DMS53 treated with DMSO at 0.1 percent for 48 hours (cell line): Measurements from ENCODE around the gene EPM2A.
"Not testable (repeated sequence)": the region's sequence is repeated elsewhere in the genome, so short reads cannot be mapped to it uniquely, and the experiment has no call there.

ENCODE experiments used
- DNase-seq: peaks from one replicate; lab custom pipeline; 2025; ENCODE audit not compliant: unreplicated experiment; lab: John Stamatoyannopoulos, UW

Gene EPM2A

GRCh38 chr6:145735356-145736165 is at the start of gene EPM2A:
TSS of gene EPM2A (minus strand) at chr6:145735520. CDS start at chr6:145735498, 22 bp downstream.
- peak; percentile 47 for DNase-seq

DNA sequence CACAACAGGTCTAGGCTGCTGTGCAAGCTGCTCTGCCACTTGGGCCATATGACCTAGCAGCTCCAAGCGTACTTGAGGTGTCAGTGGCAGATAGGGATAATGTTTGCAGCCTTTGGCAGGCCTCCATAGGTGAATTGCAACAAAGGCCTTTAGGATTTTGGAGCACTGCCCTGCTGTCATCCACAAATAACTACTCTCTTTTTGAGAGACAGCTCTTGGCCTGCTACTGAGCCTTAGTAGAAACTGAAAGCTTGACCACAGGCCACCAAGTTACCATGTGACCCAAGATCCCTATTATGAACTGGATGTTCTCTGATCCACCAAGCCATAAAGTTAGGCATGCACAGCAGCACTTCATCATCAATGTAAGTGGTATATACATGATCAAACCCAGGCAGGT is 49.4 kb upstream of the EPM2A start:
- no peak for DNase-seq

DNA sequence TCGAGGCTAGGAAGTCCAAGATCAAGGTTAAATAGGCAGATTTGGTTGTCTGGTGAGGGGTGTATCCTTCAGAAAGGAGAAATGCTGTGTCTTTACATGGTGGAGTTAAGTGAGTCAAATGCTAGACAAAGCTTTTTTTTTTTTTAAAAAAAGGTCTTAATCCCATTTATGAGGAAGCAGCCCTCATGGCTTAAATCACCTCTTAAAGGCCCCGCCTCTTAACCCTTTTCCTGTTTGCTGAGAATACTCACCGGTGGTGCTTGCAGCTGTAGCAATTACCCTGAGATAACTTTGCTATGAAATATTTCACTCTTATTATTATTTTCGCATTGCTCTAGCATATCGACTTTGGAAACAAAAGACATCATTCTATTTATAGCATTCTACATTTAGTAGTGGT is 48.5 kb upstream of the EPM2A start:
- no peak for DNase-seq

DNA sequence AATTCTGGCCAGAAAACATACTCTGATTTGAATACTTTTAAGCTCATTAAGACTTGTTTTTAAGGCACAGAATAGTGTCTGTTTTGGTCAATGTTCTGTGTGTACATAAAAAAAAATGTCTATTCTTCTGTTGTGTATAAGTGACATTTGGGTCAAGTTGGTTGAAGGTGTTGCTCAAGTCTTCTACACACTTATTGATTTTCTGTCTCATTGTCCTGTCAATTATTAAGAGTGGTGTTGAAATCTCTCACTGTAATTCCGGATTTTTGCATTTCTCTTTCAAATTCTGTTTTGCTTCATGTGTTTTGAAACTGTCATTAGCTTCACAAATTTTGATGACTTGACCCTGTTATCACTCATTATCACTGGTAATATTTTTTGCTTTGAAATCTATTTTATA is 37.5 kb upstream of the EPM2A start:
- DNase-seq = no peak

DNA sequence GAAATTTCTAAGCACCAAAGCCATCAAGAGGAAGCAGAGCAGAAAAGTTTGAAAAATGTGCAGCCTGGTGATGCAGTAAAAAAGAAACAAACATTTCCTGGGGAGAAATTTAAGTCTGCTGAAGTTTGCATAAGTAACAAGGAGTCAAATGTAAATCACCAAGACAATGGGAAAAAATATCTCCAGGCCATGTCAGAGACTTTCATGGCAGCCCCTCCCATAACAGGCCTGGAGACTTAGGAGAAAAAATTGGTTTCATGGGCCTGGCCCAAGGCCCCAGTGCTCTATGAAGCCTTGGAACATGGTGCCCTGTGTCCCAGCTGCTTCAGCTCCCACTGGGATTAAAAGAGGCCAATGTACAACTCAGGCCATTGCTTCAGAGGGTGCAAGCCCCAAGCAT is 30.1 kb upstream of the EPM2A start:
- DNase-seq = no peak

- peak; percentile 5 for DNase-seq
Measured at GRCh38 chr6:145763742-145764141, 28.4 kb upstream of the EPM2A start.

- DNase-seq = no peak
Measured at GRCh38 chr6:145761584-145761983, 26.3 kb upstream of the EPM2A start.

DNA sequence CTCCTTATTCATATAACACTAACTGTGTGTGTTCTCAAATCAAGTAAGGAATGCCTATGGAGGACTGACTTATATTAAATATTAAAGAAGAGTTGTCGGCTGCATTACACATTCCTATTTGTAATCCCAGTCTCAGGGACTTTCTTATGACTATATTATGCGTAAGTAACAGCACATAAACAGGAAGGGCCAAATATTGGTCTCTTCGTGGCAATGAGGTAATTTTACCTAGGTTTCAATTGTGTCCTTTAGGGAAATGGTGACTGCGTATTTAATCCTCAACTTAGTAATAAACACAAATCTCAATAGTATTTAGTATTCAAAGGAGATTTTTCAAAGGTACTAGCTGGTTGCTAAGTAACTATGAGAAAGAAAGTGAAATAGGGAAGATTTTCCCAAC is 22.8 kb upstream of the EPM2A start:
- no peak for DNase-seq

DNA sequence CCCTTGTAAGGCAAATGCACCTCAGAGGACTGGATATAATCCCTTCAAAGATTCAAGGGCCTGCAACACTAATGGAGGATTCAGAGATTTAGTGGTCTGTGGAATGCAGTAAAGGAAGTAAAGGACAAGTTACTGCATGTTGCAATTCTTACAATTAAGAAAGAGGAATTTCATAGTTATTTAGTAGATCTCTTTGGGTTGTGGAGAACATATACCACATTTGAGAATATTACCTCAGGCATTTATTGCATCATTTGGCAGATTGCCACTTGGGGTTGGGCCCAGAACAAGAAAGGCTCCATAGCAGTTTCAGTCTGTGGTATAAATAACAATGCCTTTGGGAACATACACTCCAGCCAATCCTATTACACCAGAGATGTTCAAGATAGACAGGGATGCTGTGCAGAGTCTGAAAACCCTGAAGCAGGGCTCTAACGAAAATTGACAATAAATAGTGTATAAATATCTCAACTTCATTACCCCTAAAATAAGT is 20.9 kb upstream of the EPM2A start:
- DNase-seq = no peak

GRCh38 chr6:145755682-145756081 is 20.4 kb upstream of the EPM2A start:
- no peak for DNase-seq

DNA sequence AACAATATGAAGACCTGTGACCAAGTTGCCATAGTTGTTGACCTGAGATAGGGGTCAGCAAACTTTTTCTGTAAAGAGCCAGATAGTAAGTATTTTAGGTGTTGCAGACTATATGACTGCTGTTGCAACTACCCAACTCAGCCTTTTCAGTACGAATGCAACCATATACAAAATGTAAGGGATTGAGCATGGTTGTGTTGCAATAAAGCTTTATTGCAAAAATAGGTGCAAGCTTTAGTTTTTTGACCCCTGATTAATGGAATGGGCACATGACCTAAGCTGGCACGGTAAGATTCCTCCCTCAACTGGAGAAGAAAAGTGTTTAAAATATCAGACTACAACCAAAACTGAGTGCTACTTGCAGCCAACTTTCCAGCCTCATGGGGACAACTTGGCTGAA is 17.3 kb upstream of the EPM2A start:
- DNase-seq = no peak

DNA sequence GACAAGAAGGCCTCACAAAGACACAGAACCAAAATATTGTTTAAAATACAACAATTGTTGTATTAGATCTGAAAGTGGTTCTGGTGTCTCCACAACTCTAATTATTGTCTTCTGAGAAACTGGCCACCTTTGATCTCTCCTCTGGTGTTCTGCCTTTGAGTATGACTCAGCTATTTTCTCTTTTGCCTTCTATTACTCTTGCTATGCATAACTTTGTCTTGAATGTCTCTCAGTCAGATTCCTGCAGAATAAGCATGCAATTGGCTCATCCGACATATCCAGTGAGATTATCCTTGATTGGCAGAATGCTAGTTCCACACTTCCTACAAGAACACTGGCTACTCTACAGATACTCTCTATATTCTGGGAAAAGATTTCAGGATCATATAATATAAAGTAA is 14.3 kb upstream of the EPM2A start:
- DNase-seq = peak; percentile 16

GRCh38 chr6:145745861-145746260 is 10.5 kb upstream of the EPM2A start:
- DNase-seq = no peak

DNA sequence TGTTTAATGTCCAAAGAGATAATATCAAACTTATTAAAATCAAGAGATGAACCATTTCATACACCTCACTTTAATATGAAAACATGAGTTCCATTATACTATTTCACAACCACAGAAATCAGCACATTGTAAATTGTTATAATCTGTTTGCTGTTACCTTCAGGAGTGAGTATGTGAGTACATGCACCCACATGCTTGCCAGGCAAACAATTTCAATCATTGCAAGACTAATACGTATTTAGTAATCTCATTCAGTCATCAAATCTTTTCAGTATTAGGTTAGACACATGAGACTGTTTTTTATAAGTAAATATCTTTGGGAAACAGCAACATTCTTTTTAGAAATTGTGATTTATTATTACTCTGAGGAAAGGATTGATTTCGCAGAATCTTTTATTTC is 9.3 kb upstream of the EPM2A start:
- DNase-seq = no peak

GRCh38 chr6:145743332-145743731 is 8.0 kb upstream of the EPM2A start:
- DNase-seq = no peak

DNA sequence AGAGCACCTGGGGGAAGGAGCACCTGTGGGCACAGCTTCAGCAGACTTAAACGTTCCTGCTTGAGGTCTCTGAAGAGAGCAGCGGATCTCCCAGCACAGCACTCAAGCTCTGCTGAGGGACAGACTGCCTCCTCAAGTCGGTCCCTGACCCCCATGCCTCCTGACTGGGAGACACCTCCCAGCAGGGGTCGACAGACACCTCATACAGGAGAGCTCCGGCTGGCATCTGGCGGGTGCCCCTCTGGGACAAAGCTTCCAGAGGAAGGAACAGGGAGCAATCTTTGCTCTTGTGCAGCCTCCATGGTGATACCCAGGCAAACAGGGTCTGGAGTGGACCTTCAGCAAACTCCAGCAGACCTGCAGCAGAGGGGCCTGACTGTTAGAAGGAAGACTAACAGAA is 7.2 kb upstream of the EPM2A start:
- DNase-seq = not testable (repeated sequence)

DNA sequence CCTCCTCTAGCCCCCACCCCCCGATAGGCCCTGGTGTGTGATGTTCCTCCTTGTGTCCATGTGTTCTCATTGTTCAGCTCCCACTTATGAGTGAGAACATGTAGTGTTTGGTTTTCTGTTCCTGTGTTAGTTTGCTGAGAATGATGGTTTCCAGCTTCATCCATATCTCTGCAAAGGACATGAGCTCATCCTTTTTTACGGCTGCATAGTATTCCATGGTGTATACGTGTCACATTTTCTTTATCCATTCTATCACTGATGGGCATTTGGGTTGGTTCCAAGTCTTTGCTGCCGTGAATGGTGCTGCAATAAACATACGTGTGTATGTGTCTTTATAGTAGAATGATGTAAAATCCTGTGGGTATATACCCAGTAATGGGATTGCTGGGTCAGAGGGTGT is 4.4 kb upstream of the EPM2A start:
- DNase-seq = not testable (repeated sequence)

- no peak for DNase-seq
Measured at GRCh38 chr6:145738265-145738664, 2.9 kb upstream of the EPM2A start.

DNA sequence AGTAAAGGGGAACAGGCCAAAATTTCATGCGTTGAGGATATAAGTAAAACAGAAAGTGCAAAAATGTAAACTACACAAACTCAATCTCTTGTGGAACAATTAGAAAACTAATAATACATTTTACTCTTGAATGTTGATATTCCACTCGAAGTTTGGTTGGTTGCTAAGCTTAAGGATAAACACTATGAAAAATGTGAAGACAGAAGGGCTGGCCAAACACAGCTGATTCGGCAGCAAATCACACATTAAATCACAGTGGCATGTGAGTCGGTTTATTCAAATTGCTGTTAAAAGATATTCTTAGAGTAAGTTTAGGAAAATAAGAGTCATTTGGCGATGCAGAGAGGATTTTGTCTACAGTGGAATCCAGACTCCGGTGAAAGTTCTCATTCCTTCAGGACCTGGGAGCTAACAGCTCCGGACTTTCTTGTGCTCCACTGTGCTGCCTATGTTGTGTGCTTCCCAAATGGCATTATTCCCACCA is 1.4 kb upstream of the EPM2A start:
- no peak for DNase-seq

- peak; percentile 67 for DNase-seq
Measured at GRCh38 chr6:145734486-145735355, 599 bp downstream of the EPM2A start.

- no peak for DNase-seq
Measured at GRCh38 chr6:145733810-145734209, 1.5 kb downstream of the EPM2A start.

- no peak for DNase-seq
Measured at GRCh38 chr6:145733207-145733606, 2.1 kb downstream of the EPM2A start.
